ENCODE data around the gene CYBA.

- TF ChIP-seq EZH2 (IDR thresholded peaks at IDR 0.05; ENCODE audit: borderline replicate concordance, insufficient read depth, low read depth, low read length, poor library complexity, severe bottlenecking) (no peak), CTCF (IDR thresholded peaks at IDR 0.05) (no peak)
Measured at GRCh38 chr16:88614818-88615580, 35.9 kb downstream of the CYBA start.
